GM18909 (cell line): ENCODE results near the gene PAM16.
"Not testable (repeated sequence)": the region's sequence is repeated elsewhere in the genome, so short reads cannot be mapped to it uniquely, and the experiment has no call there.

Source experiments
- ATAC-seq: cut with Tn5 transposase; IDR thresholded peaks from one replicate; pipeline ENCODE4 v1.9.1; 2021; ENCODE audit warnings: mild to moderate bottlenecking; ENCODE audit not compliant: unreplicated experiment, poor library complexity

The PAM16 gene

GRCh38 chr16:4350787-4351659 lies at the start of gene PAM16:
TSS of gene PAM16 (minus strand) at chr16:4351321. CDS start at chr16:4351234, 87 bp downstream.
- ATAC-seq: peak; percentile 88

- ATAC-seq: no peak
Measured at GRCh38 chr16:4399001-4399730, 48.0 kb upstream of the PAM16 start.

- ATAC-seq: no peak
Measured at GRCh38 chr16:4395055-4395726, 44.1 kb upstream of the PAM16 start.

GRCh38 chr16:4393850-4394249 lies 42.7 kb upstream of the PAM16 start:
- not testable (repeated sequence) for ATAC-seq

GRCh38 chr16:4393240-4393600 lies 42.1 kb upstream of the PAM16 start:
- no peak for ATAC-seq

GRCh38 chr16:4392382-4393239 lies 41.5 kb upstream of the PAM16 start:
- ATAC-seq: no peak

- no peak for ATAC-seq
Measured at GRCh38 chr16:4391631-4392381, 40.7 kb upstream of the PAM16 start.

GRCh38 chr16:4390266-4391260 lies 39.4 kb upstream of the PAM16 start:
- ATAC-seq: no peak

GRCh38 chr16:4389051-4389955 lies 38.2 kb upstream of the PAM16 start:
- no peak for ATAC-seq

- no peak for ATAC-seq
Measured at GRCh38 chr16:4388271-4389021, 37.3 kb upstream of the PAM16 start.

GRCh38 chr16:4387781-4388180 lies 36.7 kb upstream of the PAM16 start:
- ATAC-seq: no peak

- no peak for ATAC-seq
Measured at GRCh38 chr16:4386951-4387565, 35.9 kb upstream of the PAM16 start.

GRCh38 chr16:4386451-4386805 lies 35.3 kb upstream of the PAM16 start:
- ATAC-seq: no peak

- ATAC-seq: no peak
Measured at GRCh38 chr16:4385789-4386450, 34.8 kb upstream of the PAM16 start.

- ATAC-seq: no peak
Measured at GRCh38 chr16:4385066-4385788, 34.1 kb upstream of the PAM16 start.
